ENCODE results near the gene THTPA. TPM values are rescaled to one million over a fixed set of nuclear protein-coding genes. Genes with fewer than 3 reads are reported as not detected.

Gene THTPA
- total RNA-seq (23.4 and 24.1 TPM in 2 replicates), polyA plus RNA-seq (7.8 and 10.1 TPM in 2 replicates), polyA minus RNA-seq (ENCODE audit: low replicate concordance) (63.8 and 98.7 TPM in 2 replicates)
- polyA plus RNA-seq (2012) = 11.3 and 15.4 TPM in 2 replicates

- DNase-seq (ENCODE audit: low read depth in 2 of 2) = peak; percentile 85 to 87
- Histone ChIP-seq H3K27ac (ENCODE audit: insufficient read depth, low read length) (peak within 1 kb of the TSS; percentile 79), H3K36me3 (ENCODE audit: control insufficient read depth, insufficient read depth, low read length) (no peaks in the 10 kb centered on the region), H4K20me1 (ENCODE audit: control insufficient read depth, extremely low read depth, insufficient read depth, low read length) (no peaks in the 10 kb centered on the region), H3K9me3 (ENCODE audit: control insufficient read depth, insufficient read depth, low read depth, low read length) (no peaks in the 10 kb centered on the region), H3K9ac (ENCODE audit: insufficient read depth, low read length) (peak within 1 kb of the TSS; percentile 73), H3K27me3 (ENCODE audit: control insufficient read depth, insufficient read depth, low read length) (no peaks in the 10 kb centered on the region), H3K4me3 (replicated peaks in 1 of 4; ENCODE audit: control extremely low read depth in 1 of 4, insufficient read depth in 1 of 4, low read depth in 3 of 4, low read length in 4 of 4) (peak within 1 kb of the TSS; percentile 67 to 96 (median 93)), H3K79me2 (ENCODE audit: control insufficient read depth, insufficient read depth, low read length) (peaks cover 7% of the 10 kb centered on the region), H3K4me1 (ENCODE audit: control insufficient read depth, extremely low read depth, insufficient read depth, low read length) (peaks cover 4% of the 10 kb centered on the region), H3K4me2 (ENCODE audit: extremely low read depth, insufficient read depth, low read length) (peak within 1 kb of the TSS; percentile 82), H2AFZ (ENCODE audit: low read length) (peak within 1 kb of the TSS; percentile 85)
- TF ChIP-seq EZH2 (IDR thresholded peaks at IDR 0.05; ENCODE audit: low read length, missing control alignments) = no peak
- no peak for TF ChIP-seq CTCF (conservative IDR thresholded peaks at IDR 0.05 in 1 of 2, IDR thresholded peaks at IDR 0.05 in 1 of 2; ENCODE audit: low read depth in 1 of 2, low read length in 2 of 2)
These were observed at the start of gene THTPA for GRCh38 chr14:23555882-23556699. Gene THTPA (plus strand): TSS chr14:23556271. CDS start chr14:23556758, 487 bp downstream.

GRCh38 chr14:23512156-23512555 lies 43.9 kb upstream of the THTPA start:
- Histone ChIP-seq H3K9ac (ENCODE audit: insufficient read depth, low read length) (no peak overlapping the region), H2AFZ (ENCODE audit: low read length) (no peak overlapping the region), H3K9me3 (ENCODE audit: control insufficient read depth, insufficient read depth, low read depth, low read length) (no peaks in the 10 kb centered on the region), H3K27ac (ENCODE audit: insufficient read depth, low read length) (no peak overlapping the region), H3K4me2 (ENCODE audit: extremely low read depth, insufficient read depth, low read length) (no peak overlapping the region), H3K4me1 (ENCODE audit: control insufficient read depth, extremely low read depth, insufficient read depth, low read length) (no peaks in the 10 kb centered on the region), H3K36me3 (ENCODE audit: control insufficient read depth, insufficient read depth, low read length) (no peaks in the 10 kb centered on the region), H4K20me1 (ENCODE audit: control insufficient read depth, extremely low read depth, insufficient read depth, low read length) (no peaks in the 10 kb centered on the region), H3K79me2 (ENCODE audit: control insufficient read depth, insufficient read depth, low read length) (no peaks in the 10 kb centered on the region), H3K4me3 (replicated peaks in 1 of 4; ENCODE audit: control extremely low read depth in 1 of 4, insufficient read depth in 1 of 4, low read depth in 3 of 4, low read length in 4 of 4) (peak overlapping the region in 1 of 4 experiments; percentile 20), H3K27me3 (ENCODE audit: control insufficient read depth, insufficient read depth, low read length) (no peaks in the 10 kb centered on the region)
- peak in 1 of 2 donors; percentile 7 for DNase-seq (ENCODE audit: low read depth in 2 of 2)
- TF ChIP-seq CTCF (conservative IDR thresholded peaks at IDR 0.05 in 1 of 2, IDR thresholded peaks at IDR 0.05 in 1 of 2; ENCODE audit: low read depth in 1 of 2, low read length in 2 of 2) (no peak), EZH2 (IDR thresholded peaks at IDR 0.05; ENCODE audit: low read length, missing control alignments) (no peak)

GRCh38 chr14:23513005-23513817 lies 42.9 kb upstream of the THTPA start:
- H2AFZ ChIP-seq (ENCODE audit: low read length) = no peak overlapping the region
- no peaks in the 10 kb centered on the region for H3K9me3 ChIP-seq (ENCODE audit: control insufficient read depth, insufficient read depth, low read depth, low read length)
- no peaks in the 10 kb centered on the region for H3K36me3 ChIP-seq (ENCODE audit: control insufficient read depth, insufficient read depth, low read length)
- H3K79me2 ChIP-seq (ENCODE audit: control insufficient read depth, insufficient read depth, low read length) = no peaks in the 10 kb centered on the region
- H3K27ac ChIP-seq (ENCODE audit: insufficient read depth, low read length) = no peak overlapping the region
- no peak for TF ChIP-seq EZH2 (IDR thresholded peaks at IDR 0.05; ENCODE audit: low read length, missing control alignments)
- TF ChIP-seq CTCF (conservative IDR thresholded peaks at IDR 0.05 in 1 of 2, IDR thresholded peaks at IDR 0.05 in 1 of 2; ENCODE audit: low read depth in 1 of 2, low read length in 2 of 2) = no peak
- no peak overlapping the region for H3K4me2 ChIP-seq (ENCODE audit: extremely low read depth, insufficient read depth, low read length)
- H3K27me3 ChIP-seq (ENCODE audit: control insufficient read depth, insufficient read depth, low read length) = no peaks in the 10 kb centered on the region
- no peak overlapping the region for H3K4me3 ChIP-seq (replicated peaks in 1 of 4; ENCODE audit: control extremely low read depth in 1 of 4, insufficient read depth in 1 of 4, low read depth in 3 of 4, low read length in 4 of 4)
- H3K9ac ChIP-seq (ENCODE audit: insufficient read depth, low read length) = no peak overlapping the region
- no peaks in the 10 kb centered on the region for H4K20me1 ChIP-seq (ENCODE audit: control insufficient read depth, extremely low read depth, insufficient read depth, low read length)
- no peaks in the 10 kb centered on the region for H3K4me1 ChIP-seq (ENCODE audit: control insufficient read depth, extremely low read depth, insufficient read depth, low read length)
- no peak for DNase-seq (ENCODE audit: low read depth in 2 of 2)

All from fibroblast of lung (primary cell).